HG03342 (cell line): Measurements from ENCODE around the gene BDP1.
"Not testable (repeated sequence)": the region's sequence is repeated elsewhere in the genome, so short reads cannot be mapped to it uniquely, and the experiment has no call there.

Source experiments
- ATAC-seq: cut with Tn5 transposase; IDR thresholded peaks from one replicate; pipeline ENCODE4 v1.9.1; 2021; ENCODE audit warnings: mild to moderate bottlenecking, moderate library complexity; ENCODE audit not compliant: unreplicated experiment

BDP1 gene

DNA sequence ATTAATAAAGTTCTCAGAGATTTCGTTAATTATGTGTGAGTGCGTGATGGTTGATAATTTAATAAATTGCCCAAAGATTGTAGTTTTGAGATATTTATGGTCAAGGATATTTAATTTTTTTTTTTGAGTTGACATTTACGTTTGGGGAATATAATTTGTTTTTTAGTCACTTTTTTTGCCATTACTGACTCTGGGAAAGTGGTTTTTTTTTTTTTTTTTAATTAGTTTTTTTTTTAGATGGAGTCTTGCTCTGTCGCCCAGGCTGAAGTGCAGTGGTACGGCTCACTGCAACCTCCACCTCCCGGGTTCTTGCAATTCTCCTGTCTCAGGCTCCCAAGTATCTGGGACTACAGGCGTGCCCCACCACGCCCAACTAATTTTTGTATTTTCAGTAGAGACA is 1.7 kb downstream of the BDP1 start:
- ATAC-seq: no peak

- no peak for ATAC-seq
These were observed 5.2 kb downstream of the BDP1 start for GRCh38 chr5:71460693-71461092.

DNA sequence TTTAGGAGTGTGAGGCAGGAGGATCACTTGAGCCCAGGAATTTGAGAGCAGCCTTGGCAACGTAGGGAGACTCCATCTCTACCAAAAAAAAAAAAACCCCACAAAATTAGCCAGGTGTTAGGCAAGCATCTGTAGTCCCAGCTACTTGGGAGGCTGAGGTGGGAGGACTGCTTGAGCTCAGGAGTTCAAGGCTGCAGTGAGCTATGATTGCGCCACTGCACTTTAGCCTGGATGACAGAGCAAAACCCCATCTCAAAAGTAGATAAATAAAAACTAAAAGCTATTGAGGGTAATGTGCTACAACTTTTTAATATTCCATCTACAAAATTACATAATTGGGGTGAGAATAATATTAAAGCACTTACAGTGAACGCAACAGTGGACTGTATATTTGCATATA is 5.9 kb downstream of the BDP1 start:
- ATAC-seq: no peak

GRCh38 chr5:71471193-71471592 is 15.7 kb downstream of the BDP1 start:
- ATAC-seq: no peak

GRCh38 chr5:71475788-71476384 is 20.4 kb downstream of the BDP1 start:
- ATAC-seq: no peak

DNA sequence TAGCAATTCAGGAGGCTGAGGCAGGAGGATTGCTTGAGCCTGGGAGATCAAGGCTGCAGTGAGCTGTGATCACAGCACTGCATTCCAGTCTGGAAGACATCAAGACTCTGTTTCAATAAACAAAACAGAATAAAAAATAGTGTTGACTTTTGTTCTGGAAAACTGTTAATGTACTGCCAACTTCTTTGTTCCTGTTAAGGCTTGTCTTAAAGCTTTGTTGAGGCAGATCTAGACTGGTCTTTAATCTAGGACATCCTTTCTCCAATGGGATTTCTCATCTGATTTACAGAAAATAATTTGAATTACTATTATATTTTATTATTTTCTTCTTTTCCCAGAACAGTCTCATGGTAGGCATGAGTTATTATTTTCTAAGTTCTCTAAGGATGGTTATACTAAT is 26.0 kb downstream of the BDP1 start:
- ATAC-seq: no peak

- ATAC-seq: no peak
These were observed 26.7 kb downstream of the BDP1 start for GRCh38 chr5:71482132-71482531.

DNA sequence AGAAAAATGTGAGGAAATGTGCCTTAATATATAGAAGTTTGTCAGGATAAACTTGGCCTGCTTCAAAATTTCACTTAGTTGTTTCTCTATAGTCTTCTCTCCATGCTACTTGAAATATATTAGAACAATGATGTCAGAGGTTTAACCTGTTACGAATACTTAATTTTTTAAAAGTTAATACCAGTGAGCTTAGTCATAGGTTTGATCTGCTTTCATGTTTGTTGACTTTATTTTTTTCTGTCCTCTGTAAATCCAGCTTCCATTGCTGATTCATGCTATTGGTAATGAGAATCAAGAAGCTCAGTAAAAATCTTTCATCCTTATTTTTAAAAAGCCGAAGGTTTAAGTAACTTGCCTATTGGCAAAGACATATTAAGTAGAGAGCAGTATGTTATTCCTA is 27.9 kb downstream of the BDP1 start:
- no peak for ATAC-seq

GRCh38 chr5:71492817-71493615 is 37.6 kb downstream of the BDP1 start:
- no peak for ATAC-seq

GRCh38 chr5:71494202-71494601 is 38.8 kb downstream of the BDP1 start:
- not testable (repeated sequence) for ATAC-seq

DNA sequence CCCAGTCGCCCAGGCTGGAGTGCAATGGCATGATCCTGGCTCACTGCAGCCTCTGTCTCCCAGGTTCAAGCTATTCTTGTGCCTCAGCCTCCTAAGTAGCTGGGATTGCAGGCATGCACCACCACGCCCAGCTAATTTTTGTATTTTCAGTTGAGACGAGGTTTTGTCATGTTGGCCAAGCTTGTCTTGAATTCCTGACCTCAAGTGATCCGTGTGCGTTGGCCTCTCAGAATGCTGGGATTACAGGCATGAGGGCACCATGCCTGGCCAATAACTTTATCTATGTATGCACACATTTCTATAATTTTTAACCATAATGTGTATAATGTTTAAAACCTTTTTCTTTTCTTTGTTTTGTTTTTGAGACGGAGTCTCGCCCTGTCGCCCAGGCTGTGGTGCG is 43.3 kb downstream of the BDP1 start:
- not testable (repeated sequence) for ATAC-seq

GRCh38 chr5:71503536-71503935 is 48.1 kb downstream of the BDP1 start:
- no peak for ATAC-seq

DNA sequence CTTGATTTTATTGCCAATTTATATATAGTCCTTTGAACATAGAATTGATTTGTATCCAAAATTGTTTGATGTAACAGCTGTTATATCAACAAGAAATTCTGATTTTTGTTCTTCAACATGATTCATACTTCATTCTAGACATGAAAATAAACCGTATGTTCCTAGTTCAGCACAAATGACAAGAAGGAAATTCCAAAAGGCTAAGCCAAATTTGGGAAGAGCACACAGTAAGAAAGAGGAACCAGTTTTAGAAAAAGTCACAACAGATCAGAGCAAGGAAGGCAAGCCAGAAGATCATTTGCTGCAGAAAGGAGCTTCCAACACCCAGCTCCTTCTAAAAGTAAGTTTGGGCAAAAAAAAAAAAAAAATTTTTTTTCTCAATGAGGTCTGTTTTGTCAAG is 66.7 kb downstream of the BDP1 start:
- no peak for ATAC-seq

GRCh38 chr5:71525611-71526010 is 70.2 kb downstream of the BDP1 start:
- not testable (repeated sequence) for ATAC-seq

- no peak for ATAC-seq
These were observed 72.8 kb downstream of the BDP1 start for GRCh38 chr5:71528206-71528605.

DNA sequence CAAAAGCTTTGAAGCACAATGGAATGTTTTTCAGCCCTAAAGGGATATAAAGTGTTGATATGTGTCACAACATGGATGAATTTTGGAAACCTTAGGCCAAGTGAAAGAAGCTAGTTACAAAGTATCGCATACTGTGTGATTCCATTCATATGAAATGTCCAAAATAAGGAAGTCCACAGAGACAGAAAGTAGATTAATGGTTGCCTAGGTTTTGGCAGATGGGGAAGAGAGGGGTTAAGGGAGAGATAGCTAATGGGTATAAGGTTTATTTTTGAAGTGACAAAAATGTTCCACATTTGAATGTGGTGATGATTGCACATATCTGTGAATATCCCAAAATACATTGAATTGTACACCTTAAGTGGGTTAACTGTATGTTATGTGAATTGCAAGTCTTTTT is 74.2 kb downstream of the BDP1 start:
- no peak for ATAC-seq

DNA sequence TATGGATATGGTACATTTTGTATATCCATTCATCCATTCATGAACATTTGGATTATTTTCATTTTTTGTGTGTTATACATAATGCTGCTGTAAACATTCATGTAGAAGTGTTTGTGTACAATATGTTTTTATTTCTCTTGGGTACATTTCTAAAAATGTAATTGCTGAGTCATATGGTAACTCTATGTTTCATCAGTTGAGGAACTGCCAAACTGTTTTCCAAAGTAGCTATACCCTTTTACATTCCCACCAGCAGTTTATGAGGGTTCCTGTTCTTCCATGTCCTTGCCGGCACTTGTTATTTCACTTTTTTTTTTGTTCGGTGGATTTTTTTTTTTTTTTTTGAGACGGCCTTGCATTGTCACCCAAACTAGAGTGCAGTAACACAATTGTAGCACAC is 77.7 kb downstream of the BDP1 start:
- ATAC-seq: no peak

- no peak for ATAC-seq
These were observed 78.2 kb downstream of the BDP1 start for GRCh38 chr5:71533615-71534014.

DNA sequence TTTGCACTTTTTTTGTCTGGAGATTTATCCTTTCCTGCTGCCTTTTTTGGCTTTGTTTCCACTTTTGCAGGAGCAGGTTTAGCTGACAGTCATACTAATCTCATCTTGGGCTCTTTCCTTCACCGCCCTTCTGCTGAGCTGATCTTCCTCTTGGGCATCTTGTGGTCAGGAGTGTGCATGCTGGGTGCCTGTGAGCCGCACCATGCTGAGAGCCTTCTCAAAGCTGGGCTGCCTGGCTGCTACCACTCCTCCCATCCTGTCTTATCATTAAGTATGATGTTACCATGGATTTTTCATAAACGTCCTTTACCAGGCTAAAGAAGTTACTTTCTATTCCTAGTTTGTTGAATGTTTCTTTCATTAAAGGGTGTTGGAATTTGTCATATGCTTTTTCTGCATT is 82.2 kb downstream of the BDP1 start:
- no peak for ATAC-seq

DNA sequence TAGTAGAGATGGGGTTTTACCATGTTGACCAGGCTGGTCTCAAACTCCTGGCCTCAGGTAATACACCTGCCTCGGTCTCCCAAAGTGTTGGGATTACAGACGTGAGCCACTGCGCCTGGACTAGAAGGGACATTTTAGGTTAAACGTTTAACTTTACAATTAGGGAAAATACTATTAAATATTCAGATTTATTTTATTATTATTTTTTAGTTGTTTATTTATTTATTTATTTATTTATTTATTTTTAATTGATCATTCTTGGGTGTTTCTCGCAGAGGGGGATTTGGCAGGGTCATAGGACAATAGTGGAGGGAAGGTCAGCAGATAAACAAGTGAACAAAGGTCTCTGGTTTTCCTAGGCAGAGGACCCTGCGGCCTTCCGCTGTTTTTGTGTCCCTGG is 95.4 kb downstream of the BDP1 start:
- ATAC-seq: not testable (repeated sequence)

- ATAC-seq: not testable (repeated sequence)
These were observed 96.1 kb downstream of the BDP1 start for GRCh38 chr5:71551582-71551981.

DNA sequence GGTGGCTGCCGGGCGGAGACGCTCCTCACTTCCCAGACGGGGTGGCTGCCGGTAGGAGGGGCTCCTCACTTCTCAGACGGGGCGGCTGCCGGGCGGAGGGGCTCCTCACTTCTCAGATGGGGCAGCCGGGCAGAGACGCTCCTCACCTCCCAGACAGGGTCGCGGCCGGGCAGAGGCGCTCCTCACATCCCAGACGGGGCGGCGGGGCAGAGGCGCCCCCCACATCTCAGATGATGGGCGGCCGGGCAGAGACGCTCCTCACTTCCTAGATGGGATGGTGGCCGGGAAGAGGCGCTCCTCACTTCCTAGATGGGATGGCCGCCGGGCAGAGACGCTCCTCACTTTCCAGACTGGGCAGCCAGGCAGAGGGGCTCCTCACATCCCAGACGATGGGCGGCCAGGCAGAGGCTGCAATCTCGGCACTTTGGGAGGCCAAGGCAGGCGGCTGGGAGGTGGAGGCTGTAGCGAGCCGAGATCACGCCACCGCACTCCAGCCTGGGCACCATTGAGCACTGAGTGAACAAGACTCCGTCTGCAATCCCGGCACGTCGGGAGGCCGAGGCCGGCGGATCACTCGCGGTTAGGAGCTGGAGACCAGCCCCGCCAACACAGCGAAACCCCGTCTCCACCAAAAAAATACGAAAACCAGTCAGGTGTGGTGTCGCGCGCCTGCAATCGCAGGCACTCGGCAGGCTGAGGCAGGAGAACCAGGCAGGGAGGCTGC is 96.7 kb downstream of the BDP1 start:
- not testable (repeated sequence) for ATAC-seq
